ENCODE measurements around the gene MGRN1.
A peak's percentile ranks its signal among the peaks of the same experiment; 100 is the strongest.

Gene MGRN1

GRCh38 chr16:4678596-4678995, 54.0 kb downstream of the MGRN1 start:
- TF ChIP-seq, protein P1, sequence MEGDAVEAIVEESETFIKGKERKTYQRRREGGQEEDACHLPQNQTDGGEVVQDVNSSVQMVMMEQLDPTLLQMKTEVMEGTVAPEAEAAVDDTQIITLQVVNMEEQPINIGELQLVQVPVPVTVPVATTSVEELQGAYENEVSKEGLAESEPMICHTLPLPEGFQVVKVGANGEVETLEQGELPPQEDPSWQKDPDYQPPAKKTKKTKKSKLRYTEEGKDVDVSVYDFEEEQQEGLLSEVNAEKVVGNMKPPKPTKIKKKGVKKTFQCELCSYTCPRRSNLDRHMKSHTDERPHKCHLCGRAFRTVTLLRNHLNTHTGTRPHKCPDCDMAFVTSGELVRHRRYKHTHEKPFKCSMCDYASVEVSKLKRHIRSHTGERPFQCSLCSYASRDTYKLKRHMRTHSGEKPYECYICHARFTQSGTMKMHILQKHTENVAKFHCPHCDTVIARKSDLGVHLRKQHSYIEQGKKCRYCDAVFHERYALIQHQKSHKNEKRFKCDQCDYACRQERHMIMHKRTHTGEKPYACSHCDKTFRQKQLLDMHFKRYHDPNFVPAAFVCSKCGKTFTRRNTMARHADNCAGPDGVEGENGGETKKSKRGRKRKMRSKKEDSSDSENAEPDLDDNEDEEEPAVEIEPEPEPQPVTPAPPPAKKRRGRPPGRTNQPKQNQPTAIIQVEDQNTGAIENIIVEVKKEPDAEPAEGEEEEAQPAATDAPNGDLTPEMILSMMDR (IDR thresholded peaks at IDR 0.05; ENCODE audit: low read depth, low read length) = no peak
- DNase-seq (ENCODE audit: low read depth in 2 of 2) = no peak
- no peak overlapping the region for H3K4me3 ChIP-seq (replicated peaks in 1 of 2; ENCODE audit: low read depth in 2 of 2, low read length in 2 of 2)

GRCh38 chr16:4679156-4679849, 54.7 kb downstream of the MGRN1 start:
- H3K4me3 ChIP-seq (replicated peaks in 1 of 2; ENCODE audit: low read depth in 2 of 2, low read length in 2 of 2) = no peak overlapping the region
- TF ChIP-seq, protein P1 (IDR thresholded peaks at IDR 0.05; ENCODE audit: low read depth, low read length) = no peak
- no peak for DNase-seq (ENCODE audit: low read depth in 2 of 2)

GRCh38 chr16:4679850-4680636, 55.4 kb downstream of the MGRN1 start:
- DNase-seq (ENCODE audit: low read depth in 2 of 2) = peak in 1 of 2 donors; percentile 23
- H3K4me3 ChIP-seq (replicated peaks in 1 of 2; ENCODE audit: low read depth in 2 of 2, low read length in 2 of 2) = no peak overlapping the region

DNA sequence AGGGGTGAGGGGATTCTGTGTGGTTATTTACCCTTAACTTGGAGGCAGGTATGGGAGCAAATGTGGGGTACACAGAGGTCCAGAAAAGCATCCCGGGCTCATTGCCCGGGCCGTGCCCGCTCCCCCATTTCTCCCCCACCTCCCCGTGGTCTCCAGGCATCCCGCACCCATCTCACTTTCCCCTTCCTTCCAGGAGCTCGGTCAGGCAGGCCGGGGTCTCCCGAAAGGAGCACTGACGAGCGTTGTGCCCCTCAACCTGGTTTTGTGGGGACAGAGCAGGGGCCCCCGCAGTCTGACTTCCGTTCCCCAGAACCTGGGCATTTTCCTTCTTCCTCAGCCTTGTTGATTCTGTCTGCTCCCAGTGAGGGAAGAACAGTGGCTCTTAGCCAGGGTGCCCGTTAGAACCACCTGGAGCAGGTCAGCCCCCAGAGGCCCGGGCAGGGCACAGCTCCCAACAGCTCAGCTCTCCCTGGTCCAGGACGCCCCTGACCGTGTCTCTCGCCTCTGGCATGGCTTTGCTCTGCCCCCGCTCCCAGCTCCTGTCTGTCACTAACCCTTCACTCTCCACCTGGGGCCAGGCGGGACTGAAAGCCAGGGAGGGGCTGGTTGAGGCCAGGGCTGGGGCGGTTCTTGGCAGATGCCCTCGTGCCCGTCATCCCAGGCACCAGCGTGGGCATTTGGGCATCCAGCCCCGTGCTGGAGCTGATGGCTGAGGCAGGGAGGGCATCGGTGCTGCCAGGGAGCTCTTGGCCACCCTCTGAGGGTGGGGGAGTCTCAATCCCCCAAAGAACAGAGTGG, 56.2 kb downstream of the MGRN1 start:
- TF ChIP-seq, protein P1 (IDR thresholded peaks at IDR 0.05; ENCODE audit: low read depth, low read length) = no peak
- DNase-seq (ENCODE audit: low read depth in 2 of 2) = no peak
- no peak overlapping the region for H3K4me3 ChIP-seq (replicated peaks in 1 of 2; ENCODE audit: low read depth in 2 of 2, low read length in 2 of 2)

More at GRCh38 chr16:4679850-4680636, 55.4 kb downstream of the MGRN1 start:
- TF ChIP-seq, protein P1 (IDR thresholded peaks at IDR 0.05; ENCODE audit: low read depth, low read length) = no peak

GRCh38 chr16:4681471-4682083, 57.0 kb downstream of the MGRN1 start:
- H3K4me3 ChIP-seq (replicated peaks in 1 of 2; ENCODE audit: low read depth in 2 of 2, low read length in 2 of 2) = no peak overlapping the region
- no peak for DNase-seq (ENCODE audit: low read depth in 2 of 2)
- TF ChIP-seq, protein P1 (IDR thresholded peaks at IDR 0.05; ENCODE audit: low read depth, low read length) = no peak

DNA sequence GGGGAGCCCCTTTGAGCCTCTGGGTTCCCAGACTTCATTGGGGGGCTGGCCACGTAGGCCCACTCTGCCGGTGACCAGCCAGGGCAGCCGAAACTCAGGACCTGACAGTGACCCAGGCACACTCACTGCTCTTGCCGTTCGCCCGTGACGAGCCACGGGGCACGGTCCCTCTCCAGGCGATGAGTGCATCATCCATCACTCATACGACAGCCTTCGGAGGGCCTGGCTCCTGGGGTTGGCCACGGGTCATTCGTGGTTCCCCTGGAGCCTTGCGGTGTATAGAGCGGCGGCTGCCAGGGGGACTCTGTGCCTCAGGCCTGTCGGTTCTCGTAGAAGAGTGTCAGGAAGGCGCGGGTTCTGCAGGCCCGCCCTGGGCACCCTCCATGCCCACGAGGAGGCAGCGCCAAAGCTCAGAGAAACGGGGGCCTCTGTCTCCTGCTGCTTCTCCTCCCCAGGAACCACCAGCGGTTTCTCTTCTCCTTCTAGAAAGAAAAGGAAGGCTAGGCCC, 57.5 kb downstream of the MGRN1 start:
- TF ChIP-seq, protein P1 (IDR thresholded peaks at IDR 0.05; ENCODE audit: low read depth, low read length) = no peak
- DNase-seq (ENCODE audit: low read depth in 2 of 2) = no peak
- H3K4me3 ChIP-seq (replicated peaks in 1 of 2; ENCODE audit: low read depth in 2 of 2, low read length in 2 of 2) = no peak overlapping the region
